GM21528 (cell line): ENCODE data around the gene PROSER2.

Source experiments
- ATAC-seq: cut with Tn5 transposase; IDR thresholded peaks from one replicate; pipeline ENCODE4 v1.9.1; 2021; ENCODE audit warnings: mild to moderate bottlenecking, moderate library complexity; ENCODE audit not compliant: unreplicated experiment, low FRiP score

PROSER2 gene

GRCh38 chr10:11898372-11899066 lies 75.4 kb downstream of the PROSER2 start:
- no peak for ATAC-seq

- no peak for ATAC-seq
These were observed 76.1 kb downstream of the PROSER2 start for GRCh38 chr10:11899067-11899876.

GRCh38 chr10:11901036-11901301 lies 77.8 kb downstream of the PROSER2 start:
- no peak for ATAC-seq

DNA sequence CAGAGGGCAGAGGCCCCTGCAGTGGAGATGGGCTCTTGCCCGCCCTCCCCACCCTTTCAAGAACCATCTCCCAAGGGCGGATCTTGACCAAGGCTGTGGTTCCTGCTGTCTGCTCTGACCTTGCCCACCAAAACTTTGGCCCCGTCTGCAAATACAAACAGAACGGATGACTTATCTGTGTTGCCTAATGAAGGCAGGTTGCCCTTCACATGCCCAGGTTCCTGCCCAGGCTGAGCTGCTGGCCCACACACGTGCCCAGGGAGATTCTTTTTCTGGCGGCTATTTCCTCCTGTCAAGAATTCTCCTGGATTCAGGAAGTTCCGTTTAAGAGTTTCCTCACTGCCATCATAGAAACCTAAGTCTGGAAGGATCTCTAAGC lies 78.3 kb downstream of the PROSER2 start:
- ATAC-seq: no peak

DNA sequence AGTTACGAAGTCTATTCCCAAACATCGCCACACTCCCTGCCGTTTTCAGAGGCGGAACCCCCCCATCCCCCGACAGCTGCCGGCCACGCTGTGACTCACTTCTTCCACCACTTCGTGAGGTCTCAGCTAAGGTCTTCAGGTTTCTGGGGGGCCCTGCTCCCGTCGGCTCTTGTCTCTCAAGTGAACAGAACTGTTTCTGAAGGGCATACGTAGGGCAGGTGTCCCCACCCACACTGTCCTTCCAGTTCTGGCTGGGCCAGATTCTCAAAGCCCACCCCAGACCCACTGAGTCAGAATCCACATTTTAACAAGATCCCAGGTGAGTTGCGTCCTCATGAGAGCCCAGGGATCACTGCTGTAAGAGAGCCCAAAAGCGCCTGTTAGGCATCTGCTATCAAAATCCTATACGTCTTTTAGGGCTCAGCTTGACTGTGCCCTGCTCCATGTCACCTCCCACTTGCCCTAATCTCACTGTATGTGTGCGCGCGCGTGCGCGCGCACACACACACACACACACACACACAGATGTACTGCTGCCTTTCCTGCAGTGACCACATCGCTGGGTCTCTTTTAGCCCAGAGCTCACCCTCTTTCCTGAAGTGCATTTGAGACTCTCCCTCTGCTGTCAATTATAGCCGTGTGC lies 78.8 kb downstream of the PROSER2 start:
- no peak for ATAC-seq

DNA sequence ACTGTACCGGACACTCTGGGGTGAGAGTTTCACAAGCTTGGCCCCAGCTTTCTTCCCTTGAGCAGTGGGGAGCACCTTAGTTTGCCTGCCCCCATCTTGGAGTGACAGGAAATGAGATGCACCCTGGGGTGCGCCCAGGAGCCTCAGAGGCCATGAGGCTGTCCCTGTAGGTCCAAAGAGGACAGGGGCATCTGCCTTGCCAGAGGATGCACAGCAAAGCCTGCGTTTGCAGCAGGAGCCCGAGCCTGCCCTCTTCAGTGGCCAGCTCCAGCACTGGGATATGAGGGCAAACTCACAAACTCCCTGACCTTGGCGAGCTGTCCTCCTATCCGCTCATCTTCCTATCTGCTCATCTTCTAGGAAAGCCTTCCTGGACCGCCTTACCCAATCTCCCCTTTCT lies 79.5 kb downstream of the PROSER2 start:
- no peak for ATAC-seq

GRCh38 chr10:11906714-11907113 lies 83.6 kb downstream of the PROSER2 start:
- ATAC-seq: no peak

DNA sequence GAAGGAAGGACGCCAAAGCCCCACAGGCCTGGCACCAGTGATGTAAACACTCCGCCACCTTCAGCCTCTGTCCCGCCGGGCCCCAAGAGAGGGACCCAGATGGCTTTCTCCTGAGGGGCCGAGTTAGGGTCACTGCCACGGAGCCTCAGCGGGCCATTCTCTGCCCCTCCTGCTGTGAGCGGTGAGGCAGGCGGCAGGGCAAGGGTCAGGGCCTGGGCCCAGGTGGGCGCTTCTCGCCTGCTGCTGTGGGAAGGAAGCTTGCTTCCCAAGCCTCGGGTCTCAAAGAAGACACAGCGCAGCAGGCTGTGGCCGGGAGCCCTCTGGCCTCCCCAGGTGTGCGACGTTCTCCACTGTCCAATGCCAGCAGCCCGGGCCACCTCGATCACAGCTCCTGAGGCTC lies 84.8 kb downstream of the PROSER2 start:
- ATAC-seq: no peak

DNA sequence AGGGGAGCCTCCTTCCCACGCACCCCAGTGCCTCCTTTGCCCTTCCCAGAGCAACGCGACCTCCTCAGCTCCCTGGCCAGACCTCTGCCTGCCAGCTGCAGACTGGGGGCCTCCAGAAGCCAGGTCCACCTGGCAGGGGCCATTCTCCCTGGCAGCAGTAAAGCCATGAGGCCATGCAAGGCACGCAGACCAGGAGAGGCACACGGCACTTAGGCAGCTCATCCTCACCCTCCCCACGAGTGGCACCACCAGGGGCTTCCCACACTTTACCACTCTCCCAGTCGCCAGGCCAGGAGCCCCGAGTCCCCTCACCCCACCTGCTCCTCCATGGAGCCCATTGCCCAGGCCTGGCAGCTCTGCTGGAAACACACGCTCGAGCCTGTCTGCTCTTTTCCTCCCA lies 85.4 kb downstream of the PROSER2 start:
- ATAC-seq: no peak

DNA sequence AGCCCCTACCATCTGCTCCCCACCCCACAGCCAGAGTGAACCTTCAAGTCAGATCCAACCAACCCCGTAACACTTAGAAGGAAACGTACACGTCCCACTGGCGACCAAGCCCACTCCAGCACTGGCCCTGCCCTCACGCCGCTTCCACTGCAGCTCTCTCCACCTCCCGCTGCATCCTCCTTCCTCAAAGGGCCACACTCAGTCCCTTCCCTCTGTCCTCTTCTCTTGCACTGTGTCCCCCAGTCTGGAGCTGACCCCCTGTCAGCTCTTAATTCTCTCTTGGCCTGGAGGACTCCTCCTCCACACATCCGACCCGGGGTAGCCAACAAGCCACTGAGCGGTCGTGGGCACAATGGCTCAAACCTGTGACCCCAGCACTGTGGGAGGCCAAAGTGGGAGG lies 85.8 kb downstream of the PROSER2 start:
- no peak for ATAC-seq

GRCh38 chr10:11909618-11910017 lies 86.5 kb downstream of the PROSER2 start:
- ATAC-seq: no peak

- ATAC-seq: no peak
These were observed 86.9 kb downstream of the PROSER2 start for GRCh38 chr10:11910102-11910501.

DNA sequence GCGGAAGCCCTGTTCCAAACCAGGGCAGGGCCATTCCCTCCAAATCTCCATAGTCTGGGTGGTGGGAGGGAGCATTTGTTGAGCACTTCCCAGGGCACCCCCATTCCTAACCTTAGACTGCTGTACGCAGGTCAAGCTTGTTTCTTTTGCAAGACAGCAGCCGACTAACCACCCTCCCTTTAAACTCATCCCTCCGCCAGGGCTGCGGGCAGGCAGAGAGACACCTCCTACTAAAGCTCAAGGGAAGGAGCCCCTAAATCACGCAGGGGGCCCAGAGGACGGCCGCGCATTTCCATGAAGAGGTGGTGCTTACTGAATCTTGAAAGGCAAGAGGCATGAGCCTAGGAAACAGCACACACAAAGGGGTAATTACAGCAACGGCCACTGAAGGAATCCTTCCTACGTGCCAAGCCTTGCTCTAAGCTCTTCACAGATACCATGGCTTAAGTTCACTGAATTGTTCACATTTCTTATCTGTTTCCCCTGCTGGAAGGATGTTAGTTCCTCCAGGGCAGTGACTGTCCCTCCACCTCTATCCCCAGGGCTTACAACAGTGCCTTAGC lies 90.0 kb downstream of the PROSER2 start:
- ATAC-seq: no peak

GRCh38 chr10:11918384-11918783 lies 95.2 kb downstream of the PROSER2 start:
- no peak for ATAC-seq

DNA sequence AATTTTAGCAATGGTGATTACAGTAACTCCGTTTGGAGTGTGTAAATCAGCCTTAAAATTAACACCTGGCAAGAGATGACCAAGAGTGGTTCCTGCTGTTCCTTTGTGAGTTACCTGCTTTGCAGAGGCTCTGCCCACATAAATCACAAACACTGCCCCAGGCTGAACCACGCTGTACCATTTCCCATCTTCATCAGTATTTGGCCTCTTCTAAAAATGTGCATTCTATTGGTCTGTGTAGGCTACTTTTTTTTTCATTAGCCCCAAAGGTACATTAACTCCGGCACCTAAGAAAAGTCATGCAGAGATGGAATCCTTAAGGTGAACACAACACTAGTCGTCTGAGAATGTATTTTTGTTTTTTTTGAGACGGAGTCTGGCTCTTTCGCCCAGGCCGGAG lies 96.1 kb downstream of the PROSER2 start:
- ATAC-seq: no peak
